AML-193 (cell line): ENCODE measurements around the gene N4BP2.
"Not testable (repeated sequence)": the region's sequence is repeated elsewhere in the genome, so short reads cannot be mapped to it uniquely, and the experiment has no call there.

Experiments used
- DNase-seq, 2 experiments: peaks; one replicate each; lab custom pipeline; 2025; lab: John Stamatoyannopoulos, UW

The N4BP2 gene

DNA sequence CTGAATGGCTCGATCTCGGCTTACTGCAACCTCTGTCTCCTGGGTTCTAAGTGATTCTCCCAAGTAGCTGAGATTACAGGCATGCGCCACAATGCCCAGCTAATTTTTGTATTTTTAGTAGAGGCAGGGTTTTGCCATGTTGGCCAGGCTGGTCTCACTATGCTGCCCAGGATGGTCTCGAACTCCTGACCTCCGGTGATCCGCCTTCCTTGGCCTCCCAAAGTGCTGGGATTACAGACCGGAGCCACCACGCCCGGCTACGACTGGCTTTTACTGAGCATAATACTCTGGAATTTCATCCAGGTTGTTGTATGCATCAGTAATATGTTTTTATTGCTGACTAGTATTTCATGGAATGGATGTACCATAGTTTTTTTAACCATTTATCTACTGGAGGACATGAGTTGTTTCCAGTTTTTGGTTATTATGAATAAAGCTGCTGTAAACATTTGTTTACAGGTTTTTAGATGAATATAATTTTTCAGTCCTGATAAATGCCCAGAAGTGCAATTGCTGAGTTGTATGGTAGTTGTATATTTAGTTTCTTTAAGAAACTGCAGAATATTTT lies 31.2 kb downstream of the N4BP2 start:
- no peak for DNase-seq

DNA sequence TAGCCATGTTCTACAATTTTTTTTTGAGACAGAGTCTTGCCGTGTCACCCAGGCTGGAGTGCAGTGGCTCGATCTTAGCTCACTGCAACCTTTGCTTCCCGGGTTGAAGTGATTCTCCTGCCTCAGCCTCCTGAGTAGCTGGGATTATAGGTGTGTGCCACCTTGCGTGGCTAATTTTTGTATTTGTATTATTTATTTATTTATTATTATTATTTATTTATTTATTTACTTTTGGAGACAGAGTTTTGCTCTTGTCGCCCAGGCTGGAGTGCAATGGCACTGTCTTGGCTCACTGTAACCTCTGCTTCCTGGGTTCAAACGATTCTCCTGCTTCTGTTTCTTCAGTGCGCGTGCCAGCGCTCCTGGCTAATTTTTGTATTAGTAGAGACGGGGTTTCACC lies 36.8 kb downstream of the N4BP2 start:
- not testable (repeated sequence) for DNase-seq

DNA sequence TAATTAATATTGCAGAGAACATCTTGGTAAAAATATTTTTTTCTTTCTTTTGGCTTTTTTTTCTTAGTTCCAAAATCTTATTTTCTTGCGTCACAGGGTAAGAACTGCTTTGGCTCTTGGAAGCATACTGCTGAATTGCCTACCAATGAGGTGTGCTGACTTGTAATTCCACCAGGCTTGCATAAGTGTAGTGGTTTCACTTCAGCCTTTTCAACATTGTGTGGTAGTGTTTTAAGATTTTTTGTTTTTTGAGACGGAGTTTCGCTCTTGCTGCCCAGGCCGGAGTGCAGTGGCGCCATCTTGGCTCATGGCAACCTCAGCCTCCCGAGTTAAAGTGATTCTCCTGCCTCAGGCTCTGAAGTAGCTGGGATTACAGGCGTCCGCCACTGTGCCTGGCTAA lies 42.4 kb downstream of the N4BP2 start:
- DNase-seq = no peak

DNA sequence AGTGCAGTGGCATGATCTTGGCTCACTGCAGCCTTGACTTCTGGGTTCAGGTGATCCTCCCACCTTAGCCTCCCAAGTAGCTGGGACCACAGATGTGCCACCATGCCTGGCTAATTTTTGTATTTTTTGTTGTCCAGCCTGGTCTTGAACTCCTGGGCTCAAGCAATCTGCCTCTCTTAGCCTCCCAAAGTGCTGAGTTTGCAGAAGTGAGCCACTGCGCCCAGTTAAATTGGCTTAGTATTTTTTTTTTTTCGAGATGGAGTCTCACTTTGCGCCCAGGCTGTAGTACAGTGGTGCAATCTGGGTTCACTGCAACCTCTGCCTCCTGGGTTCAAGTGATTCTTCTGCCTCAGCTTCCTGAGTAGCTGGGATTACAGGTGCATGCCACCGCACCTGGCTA lies 50.5 kb downstream of the N4BP2 start:
- DNase-seq = not testable (repeated sequence)

DNA sequence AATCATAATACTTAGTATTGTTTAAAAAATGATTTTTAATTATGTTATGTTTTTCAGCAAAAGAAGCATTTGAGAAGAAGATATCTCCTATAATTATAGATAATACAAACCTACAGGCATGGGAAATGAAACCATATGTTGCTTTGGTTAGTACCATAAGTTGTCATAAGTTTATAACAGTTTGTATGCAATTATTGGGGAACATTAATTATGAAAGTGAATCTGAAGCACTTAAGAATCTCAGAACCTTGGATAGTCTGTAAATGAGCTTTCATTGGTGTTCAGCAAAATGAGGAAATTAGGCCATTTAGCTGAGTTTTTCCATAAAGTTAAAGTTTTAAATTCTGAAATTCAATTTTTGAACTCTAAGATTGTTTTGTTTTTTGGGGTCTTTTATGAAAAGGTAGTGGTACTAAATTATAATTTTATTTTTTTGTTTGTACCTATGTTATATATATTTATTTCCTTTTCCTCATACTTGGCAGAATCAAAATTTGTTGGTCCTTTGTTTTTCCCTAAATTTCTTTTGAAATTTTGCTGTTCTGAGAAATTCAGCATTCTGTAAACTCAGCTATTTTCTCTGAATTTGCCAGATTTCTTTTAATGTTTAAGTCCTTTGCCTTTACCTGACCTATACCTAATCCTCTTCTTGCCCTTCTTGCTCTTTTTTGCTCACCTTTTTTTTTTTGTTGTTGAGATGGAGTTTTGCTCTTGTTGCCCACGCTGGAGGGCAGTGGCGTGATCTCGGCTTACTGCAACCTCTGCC lies 55.6 kb downstream of the N4BP2 start:
- no peak for DNase-seq

DNA sequence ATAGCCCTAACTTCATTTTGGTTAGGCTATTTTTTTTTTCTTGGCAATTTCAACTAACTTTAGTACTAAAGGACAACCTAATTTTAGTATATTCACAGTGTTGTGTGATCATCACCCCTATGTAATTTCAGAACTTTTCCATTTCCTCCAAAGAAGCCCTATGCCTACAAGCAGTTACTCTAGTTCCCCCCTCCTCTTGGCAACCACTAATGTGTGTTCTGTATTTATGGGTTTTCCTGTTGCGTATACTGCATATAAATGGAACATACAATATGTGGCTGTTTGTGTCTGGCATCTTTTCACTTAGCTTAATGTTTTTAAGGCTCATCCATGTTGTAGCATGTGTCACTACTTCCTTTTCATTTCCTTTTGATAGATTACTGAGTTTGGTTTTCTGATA lies 57.6 kb downstream of the N4BP2 start:
- no peak for DNase-seq

DNA sequence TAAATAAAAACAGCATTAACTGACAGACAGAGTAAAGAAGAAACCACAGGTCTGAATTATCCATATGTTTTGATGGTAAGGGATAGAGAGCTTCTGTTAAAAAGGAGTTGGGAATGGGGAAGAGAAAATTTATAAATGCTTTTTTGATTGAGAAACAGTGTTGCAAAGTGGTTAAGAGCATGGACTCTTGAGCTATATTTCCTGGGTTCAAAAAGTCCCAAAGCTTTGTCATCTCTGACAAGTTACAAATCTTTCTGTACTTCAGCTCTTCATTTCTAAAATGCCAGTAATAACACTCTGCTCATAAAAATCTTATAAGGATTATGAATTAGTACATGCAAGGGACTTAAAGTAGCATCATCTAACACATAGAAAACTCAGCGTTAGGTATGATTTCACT lies 62.2 kb downstream of the N4BP2 start:
- DNase-seq = no peak

DNA sequence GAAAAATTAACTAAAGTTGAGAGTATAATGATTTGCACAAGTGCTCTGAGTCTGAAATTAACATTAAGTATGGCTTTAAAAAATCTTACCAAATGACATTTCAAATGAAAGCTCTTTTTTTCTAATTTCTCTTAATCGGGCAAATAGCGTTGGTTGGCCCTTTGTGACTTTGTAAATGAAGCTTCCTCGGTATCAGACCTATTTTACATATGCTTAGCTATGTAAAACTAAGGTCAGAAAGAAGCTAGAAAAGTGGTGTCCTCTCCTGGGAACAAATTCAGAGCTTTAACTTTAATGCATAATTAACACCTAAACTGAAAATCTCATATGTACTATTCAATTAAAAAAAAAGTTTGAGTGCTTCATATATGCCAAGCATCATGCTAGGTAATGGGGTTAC lies 62.7 kb downstream of the N4BP2 start:
- no peak for DNase-seq

DNA sequence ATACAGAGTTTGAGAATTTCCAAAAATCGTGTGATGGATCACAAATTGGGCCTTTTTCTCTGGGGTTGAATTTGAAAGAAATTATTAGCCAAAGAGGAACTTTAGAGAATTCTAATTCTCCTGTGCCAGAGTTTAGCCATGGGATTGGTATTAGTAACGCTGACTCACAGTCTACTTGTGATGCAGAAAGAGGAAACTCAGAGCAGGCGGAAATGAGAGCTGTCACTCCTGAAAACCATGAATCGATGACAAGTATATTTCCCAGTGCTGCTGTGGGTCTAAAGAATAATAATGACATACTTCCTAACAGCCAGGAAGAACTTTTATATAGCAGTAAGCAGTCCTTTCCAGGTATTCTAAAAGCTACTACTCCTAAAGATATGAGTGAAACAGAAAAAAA lies 64.9 kb downstream of the N4BP2 start:
- DNase-seq = peak; percentile 84 to 87

DNA sequence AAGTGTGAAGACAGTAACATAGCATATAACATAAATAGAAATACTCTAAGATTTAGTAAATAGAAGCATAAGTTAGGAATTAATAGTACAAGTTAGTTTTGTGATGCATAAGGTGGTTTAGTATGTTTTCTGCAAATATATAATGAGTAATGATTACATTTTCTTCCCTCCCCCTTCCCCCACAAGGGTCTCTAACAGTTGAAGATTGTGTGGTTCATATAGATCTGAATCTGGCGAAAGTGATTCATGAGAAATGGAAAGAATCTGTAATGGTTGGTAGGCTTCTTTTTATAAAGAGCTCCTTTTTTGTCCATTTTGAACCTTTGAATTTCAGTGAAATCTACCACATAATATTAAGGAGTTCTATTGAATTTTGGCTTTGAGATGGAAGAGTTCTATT lies 66.3 kb downstream of the N4BP2 start:
- no peak for DNase-seq

DNA sequence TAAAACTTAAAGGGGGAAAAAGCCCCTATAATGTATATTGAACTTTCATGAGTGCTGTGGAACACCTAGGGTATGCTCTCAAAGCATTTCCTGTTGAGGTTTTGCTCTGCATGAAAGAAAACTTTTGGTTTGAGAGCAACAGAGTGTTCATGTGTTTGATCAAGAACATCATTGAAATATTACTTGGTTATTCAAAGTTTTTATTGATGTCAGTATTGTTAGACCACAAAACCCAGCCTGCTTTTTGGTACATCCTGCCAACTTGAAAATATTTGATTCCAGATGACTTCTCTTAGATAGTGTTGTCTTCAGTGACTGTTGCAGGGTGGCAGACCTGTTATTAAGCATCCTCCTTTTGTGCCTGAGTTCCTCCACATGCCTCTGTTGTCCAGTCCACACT lies 68.0 kb downstream of the N4BP2 start:
- no peak for DNase-seq

DNA sequence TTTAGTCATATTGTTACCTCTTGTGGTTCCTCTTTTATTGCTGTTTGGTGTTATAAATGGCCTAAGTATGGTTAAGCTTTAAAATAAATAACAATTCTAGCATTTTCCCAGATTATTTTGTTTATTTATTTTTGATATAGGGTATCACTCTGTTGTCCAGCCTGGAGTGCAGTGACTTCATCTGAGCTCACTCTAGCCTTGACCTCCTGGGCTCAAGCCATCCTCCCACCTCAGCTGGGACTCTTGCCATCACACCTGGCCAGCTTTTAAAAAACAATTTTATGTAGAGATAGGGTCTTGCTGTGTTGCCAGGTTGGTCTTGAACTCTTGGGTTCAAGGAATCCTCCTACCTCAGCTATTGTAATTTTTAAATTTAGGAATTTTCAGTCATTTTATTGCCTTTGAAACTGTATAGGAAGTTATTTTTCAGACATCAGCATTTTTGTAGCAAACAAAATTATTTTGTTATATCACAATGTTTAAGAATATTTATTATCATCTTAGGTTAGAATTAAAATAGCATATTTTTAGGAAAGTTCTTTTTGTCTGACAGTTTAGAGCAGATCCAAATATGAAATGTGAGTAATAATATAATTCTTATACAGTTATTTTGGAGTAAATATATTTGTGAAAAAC lies 73.9 kb downstream of the N4BP2 start:
- no peak for DNase-seq

DNA sequence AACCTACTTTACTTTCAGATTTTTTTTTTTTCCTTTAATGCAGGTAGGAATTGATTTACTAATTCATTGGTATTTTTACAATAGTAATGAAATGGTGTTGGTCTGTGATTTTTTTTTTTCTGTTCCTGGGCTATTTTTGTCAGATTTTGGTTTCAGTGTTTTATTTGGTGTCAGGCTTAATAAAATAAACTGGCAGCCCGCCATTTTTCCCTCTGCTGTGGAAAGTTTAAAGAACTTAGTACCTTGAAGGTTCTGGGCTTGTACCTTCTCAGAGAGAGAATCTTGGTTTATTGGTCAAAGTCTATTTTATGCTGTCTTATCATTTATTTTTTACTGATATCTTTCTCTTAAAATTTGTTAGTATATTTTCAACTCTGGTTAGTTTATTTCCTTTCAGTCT lies 76.2 kb downstream of the N4BP2 start:
- DNase-seq = no peak

DNA sequence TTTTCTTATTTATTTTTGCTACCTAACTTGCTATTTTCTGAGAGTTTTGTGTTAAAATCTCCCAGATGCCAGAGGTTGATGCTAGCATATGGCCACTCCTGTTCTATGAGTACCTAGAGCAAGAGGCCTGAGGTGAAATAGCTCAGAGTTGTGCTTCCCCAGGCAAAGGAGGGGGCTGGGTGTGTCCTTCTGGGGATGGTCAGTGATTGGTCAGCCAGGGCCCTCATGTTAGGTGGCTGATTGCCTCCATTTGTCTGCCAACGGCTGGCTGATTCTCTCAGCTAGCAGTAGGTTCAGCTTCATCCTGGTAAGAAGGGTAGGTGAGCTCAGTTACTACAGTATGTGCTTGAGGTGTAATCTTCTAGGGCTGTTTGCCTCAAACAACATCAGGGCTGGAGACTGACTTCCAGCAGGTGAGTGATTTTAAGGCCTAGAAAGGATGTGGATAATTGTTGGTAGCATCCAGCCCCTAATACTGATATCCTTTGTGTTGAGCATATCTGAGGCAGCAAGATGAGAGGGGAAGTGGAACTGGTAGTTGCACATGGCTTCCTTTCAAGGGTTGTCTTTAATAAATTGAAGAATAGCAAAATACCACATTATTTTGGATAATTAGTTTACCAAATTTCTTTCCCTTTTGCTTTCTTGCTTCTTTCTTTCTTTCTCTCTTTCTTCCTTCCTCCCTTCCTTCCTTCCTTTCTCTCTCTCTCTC lies 77.7 kb downstream of the N4BP2 start:
- DNase-seq = no peak

DNA sequence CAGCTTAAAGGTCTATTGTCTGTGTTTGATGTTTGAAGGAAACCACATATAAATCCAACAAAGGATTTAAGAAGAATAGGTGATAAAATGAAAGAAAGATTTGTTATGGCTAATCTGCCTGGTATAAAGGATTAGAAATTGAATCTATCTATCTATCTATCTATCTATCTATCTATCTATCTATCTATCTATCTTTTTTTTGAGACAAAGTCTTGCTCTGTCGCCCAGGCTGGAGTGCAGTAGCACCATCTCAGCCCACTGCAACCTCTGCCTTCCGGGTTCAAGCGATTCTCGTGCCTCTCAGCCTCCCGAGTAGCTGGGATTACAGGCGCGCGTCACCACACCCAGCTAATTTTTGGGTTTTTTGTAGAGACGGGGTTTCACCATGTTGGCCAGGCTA lies 79.6 kb downstream of the N4BP2 start:
- DNase-seq = not testable (repeated sequence)

DNA sequence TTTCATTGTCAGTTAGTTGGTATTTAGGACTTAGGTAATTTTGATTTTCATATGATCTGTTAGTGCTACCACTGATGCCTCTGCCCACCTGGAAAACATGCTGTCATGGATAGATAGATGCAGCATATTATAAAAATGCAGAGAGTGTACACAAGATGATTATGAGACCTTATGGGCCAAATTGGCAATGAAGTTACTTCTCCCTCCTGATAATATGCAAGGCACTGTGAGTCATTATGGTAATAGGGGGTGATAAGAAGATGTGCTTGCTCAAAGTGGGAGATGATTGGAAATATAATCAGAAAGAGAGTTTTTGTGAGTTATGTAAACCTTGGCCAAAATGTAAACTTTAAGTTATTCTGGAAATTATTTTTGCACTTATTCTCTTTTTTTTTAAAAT lies 83.5 kb downstream of the N4BP2 start:
- DNase-seq = no peak

DNA sequence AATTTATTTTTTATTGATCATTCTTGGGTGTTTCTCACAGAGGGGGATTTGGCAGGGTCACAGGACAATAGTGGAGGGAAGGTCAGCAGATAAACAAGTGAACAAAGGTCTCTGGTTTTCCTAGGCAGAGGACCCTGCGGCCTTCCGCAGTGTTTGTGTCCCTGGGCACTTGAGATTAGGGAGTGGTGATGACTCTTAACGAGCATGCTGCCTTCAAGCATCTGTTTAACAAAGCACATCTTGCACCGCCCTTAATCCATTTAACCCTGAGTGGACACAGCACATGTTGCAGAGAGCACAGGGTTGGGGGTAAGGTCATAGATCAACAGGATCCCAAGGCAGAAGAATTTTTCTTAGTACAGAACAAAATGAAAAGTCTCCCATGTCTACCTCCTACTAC lies 83.9 kb downstream of the N4BP2 start:
- not testable (repeated sequence) for DNase-seq

DNA sequence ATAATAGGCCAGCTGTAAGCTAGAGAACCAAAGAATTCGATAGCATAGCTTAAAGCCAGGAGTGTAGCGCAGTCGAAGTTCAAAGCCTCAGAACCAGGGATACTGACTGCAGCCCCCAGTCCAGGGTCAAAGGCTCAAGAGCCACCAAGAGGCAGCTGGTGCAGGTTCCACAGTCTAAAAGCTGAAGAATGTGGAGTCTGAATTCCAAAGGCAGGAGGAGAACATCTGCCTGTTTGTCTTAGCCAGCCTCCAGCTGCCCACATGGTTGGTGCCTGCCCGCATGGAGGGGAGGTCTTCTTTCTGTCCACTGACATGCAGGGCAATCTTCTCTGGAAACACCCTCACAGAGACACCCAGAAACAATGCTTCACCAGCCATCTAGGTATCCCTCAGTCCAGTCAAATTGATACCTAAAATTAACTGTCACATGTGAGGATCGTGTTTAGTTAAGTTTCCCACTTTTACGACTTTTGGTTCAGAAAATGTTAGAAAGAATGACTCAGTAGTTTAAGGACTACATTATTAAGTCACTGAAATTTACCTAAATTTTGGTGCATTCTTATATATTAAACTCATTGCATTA lies 87.4 kb downstream of the N4BP2 start:
- DNase-seq = no peak

DNA sequence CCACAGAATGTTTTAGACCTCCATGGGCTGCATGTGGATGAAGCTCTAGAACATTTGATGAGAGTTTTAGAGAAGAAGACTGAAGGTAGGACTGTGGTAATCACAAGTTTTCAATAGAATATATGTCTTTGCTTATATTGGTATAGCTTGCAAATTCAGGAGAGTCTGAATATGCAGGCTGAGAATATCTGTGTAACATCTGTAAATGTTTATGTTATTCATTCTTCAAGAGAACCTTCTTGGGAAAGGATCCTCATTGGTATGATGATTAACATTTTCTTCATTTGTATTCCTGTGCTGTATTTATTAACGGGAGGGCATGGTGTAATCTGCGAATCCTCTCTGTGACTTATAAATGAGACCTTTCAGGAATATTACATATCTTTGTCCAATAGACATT lies 88.1 kb downstream of the N4BP2 start:
- no peak for DNase-seq

DNA sequence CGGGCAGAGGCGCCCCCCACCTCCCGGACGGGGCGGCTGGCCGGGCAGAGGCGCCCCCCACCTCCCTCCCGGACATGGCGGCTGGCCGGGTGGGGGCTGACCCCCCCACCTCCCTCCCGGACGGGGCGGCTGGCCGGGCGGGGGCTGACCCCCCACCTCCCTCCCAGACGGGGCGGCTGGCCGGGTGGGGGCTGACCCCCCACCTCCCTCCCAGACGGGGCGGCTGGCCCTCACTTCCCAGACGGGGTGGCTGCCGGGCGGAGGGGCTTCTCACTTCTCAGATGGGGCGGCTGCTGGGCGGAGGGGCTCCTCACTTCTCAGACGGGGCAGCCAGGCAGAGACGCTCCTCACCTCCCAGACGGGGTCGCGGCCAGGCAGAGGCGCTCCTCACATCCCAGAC lies 90.8 kb downstream of the N4BP2 start:
- not testable (repeated sequence) for DNase-seq

DNA sequence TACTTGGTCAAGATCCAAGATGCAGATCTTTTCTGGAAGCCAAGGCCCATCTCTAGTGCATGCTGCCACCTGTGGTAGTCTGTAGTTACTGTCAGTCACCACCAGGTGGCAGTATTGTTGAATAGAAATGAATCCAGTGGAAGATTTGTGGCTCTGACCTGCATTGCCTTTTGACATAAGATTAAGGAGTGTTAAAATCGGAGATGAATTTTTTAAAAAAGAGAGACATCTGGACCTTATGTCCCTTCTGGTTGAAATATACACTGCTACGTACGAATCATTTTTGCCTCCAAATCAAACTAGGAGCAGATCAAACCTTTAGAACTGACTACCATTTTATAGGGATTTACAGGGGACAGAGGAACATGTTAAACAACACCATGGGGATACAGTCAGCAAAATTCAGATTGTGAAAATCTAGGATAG lies 93.3 kb downstream of the N4BP2 start:
- DNase-seq = peak; percentile 74 to 77

DNA sequence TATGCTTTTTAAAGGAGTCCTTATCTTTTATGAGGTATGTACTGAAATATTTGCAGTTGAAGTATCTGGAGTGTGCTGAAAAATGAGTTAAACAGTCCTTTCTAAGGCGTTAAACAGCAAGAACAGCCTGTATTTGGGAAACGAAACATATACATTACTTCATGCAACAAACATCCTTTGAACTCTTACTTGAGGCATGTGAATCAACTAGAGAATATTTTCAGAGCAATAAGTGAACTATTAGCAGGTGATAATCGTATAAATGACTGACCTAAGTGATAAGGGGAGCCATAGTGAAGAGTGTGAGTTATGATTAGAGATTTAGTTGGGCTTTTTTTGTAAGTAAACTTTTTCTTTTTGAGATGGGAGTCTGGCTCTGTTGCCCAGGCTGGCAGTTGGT lies 94.3 kb downstream of the N4BP2 start:
- DNase-seq = no peak

DNA sequence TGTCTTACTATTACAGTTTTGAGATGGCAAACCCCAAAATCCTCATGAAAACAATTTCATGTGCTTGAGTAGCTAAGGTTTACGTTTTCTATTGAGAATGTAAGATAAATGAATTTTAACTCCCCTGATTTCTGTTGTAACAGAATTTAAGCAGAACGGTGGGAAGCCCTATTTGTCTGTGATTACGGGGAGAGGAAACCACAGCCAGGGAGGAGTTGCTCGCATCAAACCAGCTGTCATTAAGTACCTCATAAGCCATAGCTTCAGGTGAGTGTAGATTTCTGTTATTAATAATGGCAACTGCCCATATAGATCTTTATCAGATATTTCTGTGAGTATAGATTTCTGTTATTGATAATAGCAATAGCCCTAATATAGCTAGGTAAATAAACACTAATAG lies 96.0 kb downstream of the N4BP2 start:
- no peak for DNase-seq
